ENCODE data around the gene CENPC.
A peak's percentile ranks its signal among the peaks of the same experiment; 100 is the strongest.
"Not testable (repeated sequence)": the region's sequence is repeated elsewhere in the genome, so short reads cannot be mapped to it uniquely, and the experiment has no call there.

CENPC gene

DNA sequence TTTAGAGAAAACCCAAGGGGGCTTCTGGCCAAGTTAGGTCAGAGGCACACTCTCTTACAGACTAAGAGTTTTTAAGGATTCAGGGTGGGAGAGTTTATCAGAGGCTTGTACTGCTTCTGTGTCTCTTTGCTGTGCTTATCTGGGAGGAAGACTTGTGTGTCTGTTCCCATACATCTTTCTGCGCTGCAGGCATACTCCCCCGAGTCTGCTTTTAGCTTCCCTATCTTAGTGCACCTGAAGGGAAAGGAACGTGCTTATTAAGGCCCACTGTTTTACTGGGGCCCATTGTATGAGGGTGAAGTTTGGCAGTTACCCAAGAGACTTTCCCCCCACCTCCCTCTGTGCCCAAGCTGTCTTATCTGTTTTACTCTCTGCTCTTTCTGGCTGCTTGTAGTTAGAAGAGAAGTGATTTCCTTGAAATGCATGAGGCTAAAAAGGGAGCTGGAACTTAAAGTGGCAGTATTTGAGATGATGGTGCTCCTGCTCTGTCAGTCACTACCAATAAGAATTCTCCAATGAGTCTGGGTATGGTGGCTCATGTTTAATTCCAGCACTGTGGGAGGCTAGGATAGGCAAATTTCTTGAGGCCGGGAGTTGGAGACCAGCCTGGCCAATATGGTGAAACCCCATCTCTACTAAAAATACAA is 7.0 kb upstream of the CENPC start:
- H3K36me3 ChIP-seq (ENCODE audit: control insufficient read depth in 2 of 2, insufficient read depth in 2 of 2, low read length in 2 of 2); H3K4me3 ChIP-seq (ENCODE audit: low read length in 2 of 2); H3K9me3 ChIP-seq (ENCODE audit: control insufficient read depth in 2 of 2, low read length in 2 of 2); H3K27me3 ChIP-seq (ENCODE audit: control insufficient read depth in 2 of 2, insufficient read depth in 2 of 2, low read length in 2 of 2); H3K4me1 ChIP-seq (ENCODE audit: control insufficient read depth in 2 of 2, insufficient read depth in 2 of 2, low read length in 2 of 2); H3K27ac ChIP-seq (ENCODE audit: low read depth in 2 of 2, low read length in 2 of 2); H3K9ac ChIP-seq (ENCODE audit: low read depth in 1 of 2, low read length in 2 of 2): not testable (repeated sequence)

- no peak overlapping the region for H3K9ac ChIP-seq (ENCODE audit: low read depth in 1 of 2, low read length in 2 of 2)
- H3K9me3 ChIP-seq (ENCODE audit: control insufficient read depth in 2 of 2, low read length in 2 of 2) = no peaks in the 10 kb centered on the region
- no peaks in the 10 kb centered on the region for H3K27me3 ChIP-seq (ENCODE audit: control insufficient read depth in 2 of 2, insufficient read depth in 2 of 2, low read length in 2 of 2)
- H3K4me1 ChIP-seq (ENCODE audit: control insufficient read depth in 2 of 2, insufficient read depth in 2 of 2, low read length in 2 of 2) = no peaks in the 10 kb centered on the region
- no peak overlapping the region for H3K4me3 ChIP-seq (ENCODE audit: low read length in 2 of 2)
- no peak overlapping the region for H3K27ac ChIP-seq (ENCODE audit: low read depth in 2 of 2, low read length in 2 of 2)
- H3K36me3 ChIP-seq (ENCODE audit: control insufficient read depth in 2 of 2, insufficient read depth in 2 of 2, low read length in 2 of 2) = no peaks in the 10 kb centered on the region
These were observed 5.6 kb upstream of the CENPC start for GRCh38 chr4:67550857-67551256.

- Histone ChIP-seq H3K4me3 (ENCODE audit: low read length in 2 of 2) (no peak overlapping the region), H3K4me1 (ENCODE audit: control insufficient read depth in 2 of 2, insufficient read depth in 2 of 2, low read length in 2 of 2) (no peaks in the 10 kb centered on the region), H3K27ac (ENCODE audit: low read depth in 2 of 2, low read length in 2 of 2) (no peak overlapping the region)
These were observed 5.1 kb upstream of the CENPC start for GRCh38 chr4:67550451-67550850.

DNA sequence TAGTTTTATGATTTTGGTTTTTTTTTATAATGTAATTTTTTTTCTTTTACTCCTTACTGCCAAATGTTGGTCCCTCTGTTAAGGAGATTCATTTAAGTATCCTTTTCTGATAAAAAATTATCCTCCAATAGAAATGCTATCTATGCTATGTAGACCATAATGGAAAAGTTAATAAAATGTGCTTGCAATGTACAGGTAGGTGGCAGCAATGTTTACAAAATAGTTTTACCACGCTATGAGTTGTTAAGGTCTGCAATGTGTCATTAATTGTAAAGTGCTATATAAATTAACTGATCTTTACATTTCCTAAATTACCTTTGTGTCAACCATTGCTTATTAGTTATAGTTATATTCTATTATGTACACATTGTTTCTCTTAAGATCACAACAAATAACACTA is 3.8 kb upstream of the CENPC start:
- Histone ChIP-seq H3K4me3 (ENCODE audit: low read length in 2 of 2) (no peak overlapping the region), H3K27me3 (ENCODE audit: control insufficient read depth in 2 of 2, insufficient read depth in 2 of 2, low read length in 2 of 2) (no peaks in the 10 kb centered on the region), H3K27ac (ENCODE audit: low read depth in 2 of 2, low read length in 2 of 2) (no peak overlapping the region), H3K9ac (ENCODE audit: low read depth in 1 of 2, low read length in 2 of 2) (no peak overlapping the region), H3K9me3 (ENCODE audit: control insufficient read depth in 2 of 2, low read length in 2 of 2) (no peaks in the 10 kb centered on the region), H3K36me3 (ENCODE audit: control insufficient read depth in 2 of 2, insufficient read depth in 2 of 2, low read length in 2 of 2) (no peaks in the 10 kb centered on the region), H3K4me1 (ENCODE audit: control insufficient read depth in 2 of 2, insufficient read depth in 2 of 2, low read length in 2 of 2) (no peaks in the 10 kb centered on the region)

More at GRCh38 chr4:67550451-67550850, 5.1 kb upstream of the CENPC start:
- Histone ChIP-seq H3K9me3 (ENCODE audit: control insufficient read depth in 2 of 2, low read length in 2 of 2) (no peaks in the 10 kb centered on the region), H3K9ac (ENCODE audit: low read depth in 1 of 2, low read length in 2 of 2) (no peak overlapping the region), H3K36me3 (ENCODE audit: control insufficient read depth in 2 of 2, insufficient read depth in 2 of 2, low read length in 2 of 2) (no peaks in the 10 kb centered on the region), H3K27me3 (ENCODE audit: control insufficient read depth in 2 of 2, insufficient read depth in 2 of 2, low read length in 2 of 2) (no peaks in the 10 kb centered on the region)

GRCh38 chr4:67546971-67547370 is 1.7 kb upstream of the CENPC start:
- no peak overlapping the region for H3K9ac ChIP-seq (ENCODE audit: low read depth in 1 of 2, low read length in 2 of 2)
- H3K27ac ChIP-seq (ENCODE audit: low read depth in 2 of 2, low read length in 2 of 2) = no peak overlapping the region
- peaks cover 3 to 6% of the 10 kb centered on the region in 2 donors for H3K36me3 ChIP-seq (ENCODE audit: control insufficient read depth in 2 of 2, insufficient read depth in 2 of 2, low read length in 2 of 2)
- peaks cover 4 to 6% of the 10 kb centered on the region in 2 donors for H3K4me1 ChIP-seq (ENCODE audit: control insufficient read depth in 2 of 2, insufficient read depth in 2 of 2, low read length in 2 of 2)
- no peaks in the 10 kb centered on the region for H3K27me3 ChIP-seq (ENCODE audit: control insufficient read depth in 2 of 2, insufficient read depth in 2 of 2, low read length in 2 of 2)
- H3K4me3 ChIP-seq (ENCODE audit: low read length in 2 of 2) = no peak overlapping the region
- no peaks in the 10 kb centered on the region for H3K9me3 ChIP-seq (ENCODE audit: control insufficient read depth in 2 of 2, low read length in 2 of 2)

GRCh38 chr4:67546004-67546356 is 677 bp upstream of the CENPC start:
- Histone ChIP-seq H3K4me3 (ENCODE audit: low read length in 2 of 2) (peak overlapping the region; percentile 95), H3K27ac (ENCODE audit: low read depth in 2 of 2, low read length in 2 of 2) (no peak overlapping the region), H3K4me1 (ENCODE audit: control insufficient read depth in 2 of 2, insufficient read depth in 2 of 2, low read length in 2 of 2) (peaks cover 4 to 6% of the 10 kb centered on the region in 2 donors), H3K36me3 (ENCODE audit: control insufficient read depth in 2 of 2, insufficient read depth in 2 of 2, low read length in 2 of 2) (peaks cover 3 to 12% of the 10 kb centered on the region in 2 donors), H3K9ac (ENCODE audit: low read depth in 1 of 2, low read length in 2 of 2) (peak overlapping the region in 1 of 2 donors; percentile 7), H3K27me3 (ENCODE audit: control insufficient read depth in 2 of 2, insufficient read depth in 2 of 2, low read length in 2 of 2) (no peaks in the 10 kb centered on the region), H3K9me3 (ENCODE audit: control insufficient read depth in 2 of 2, low read length in 2 of 2) (no peaks in the 10 kb centered on the region)

DNA sequence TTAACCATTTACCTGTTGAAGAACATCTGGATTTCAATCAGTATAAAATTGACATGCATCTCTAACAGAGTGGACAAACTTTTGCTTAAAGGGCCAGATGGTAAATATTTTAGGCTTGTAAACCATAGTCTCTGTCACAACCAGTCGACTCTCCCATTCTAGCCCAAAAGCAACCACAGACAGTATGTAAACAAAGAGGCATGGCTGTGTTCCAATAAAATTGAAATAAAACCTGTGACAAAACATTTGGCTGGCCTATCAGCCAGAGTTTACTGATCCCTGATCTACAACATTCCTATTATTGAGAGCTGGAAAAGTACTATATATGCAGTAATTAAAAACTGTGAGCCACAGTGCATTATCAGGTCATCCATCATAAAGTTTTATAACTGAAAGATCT is 3.2 kb downstream of the CENPC start:
- Histone ChIP-seq H3K27me3 (ENCODE audit: control insufficient read depth in 2 of 2, insufficient read depth in 2 of 2, low read length in 2 of 2) (no peaks in the 10 kb centered on the region), H3K4me3 (ENCODE audit: low read length in 2 of 2) (no peak overlapping the region), H3K9me3 (ENCODE audit: control insufficient read depth in 2 of 2, low read length in 2 of 2) (no peaks in the 10 kb centered on the region), H3K4me1 (ENCODE audit: control insufficient read depth in 2 of 2, insufficient read depth in 2 of 2, low read length in 2 of 2) (peaks cover 4 to 6% of the 10 kb centered on the region in 2 donors), H3K9ac (ENCODE audit: low read depth in 1 of 2, low read length in 2 of 2) (no peak overlapping the region), H3K27ac (ENCODE audit: low read depth in 2 of 2, low read length in 2 of 2) (no peak overlapping the region), H3K36me3 (ENCODE audit: control insufficient read depth in 2 of 2, insufficient read depth in 2 of 2, low read length in 2 of 2) (peaks cover 33 to 34% of the 10 kb centered on the region in 2 donors)

GRCh38 chr4:67539830-67540229 is 5.5 kb downstream of the CENPC start:
- no peak overlapping the region for H3K27ac ChIP-seq (ENCODE audit: low read depth in 2 of 2, low read length in 2 of 2)
- peaks cover 4 to 6% of the 10 kb centered on the region in 2 donors for H3K4me1 ChIP-seq (ENCODE audit: control insufficient read depth in 2 of 2, insufficient read depth in 2 of 2, low read length in 2 of 2)
- H3K27me3 ChIP-seq (ENCODE audit: control insufficient read depth in 2 of 2, insufficient read depth in 2 of 2, low read length in 2 of 2) = no peaks in the 10 kb centered on the region
- H3K9ac ChIP-seq (ENCODE audit: low read depth in 1 of 2, low read length in 2 of 2) = no peak overlapping the region
- peaks cover 39 to 47% of the 10 kb centered on the region in 2 donors for H3K36me3 ChIP-seq (ENCODE audit: control insufficient read depth in 2 of 2, insufficient read depth in 2 of 2, low read length in 2 of 2)
- no peaks in the 10 kb centered on the region for H3K9me3 ChIP-seq (ENCODE audit: control insufficient read depth in 2 of 2, low read length in 2 of 2)
- no peak overlapping the region for H3K4me3 ChIP-seq (ENCODE audit: low read length in 2 of 2)

GRCh38 chr4:67535280-67535840 is 9.9 kb downstream of the CENPC start:
- H3K4me3 ChIP-seq (ENCODE audit: low read length in 2 of 2) = no peak overlapping the region
- H3K27me3 ChIP-seq (ENCODE audit: control insufficient read depth in 2 of 2, insufficient read depth in 2 of 2, low read length in 2 of 2) = no peaks in the 10 kb centered on the region
- no peak overlapping the region for H3K9ac ChIP-seq (ENCODE audit: low read depth in 1 of 2, low read length in 2 of 2)
- no peaks in the 10 kb centered on the region for H3K9me3 ChIP-seq (ENCODE audit: control insufficient read depth in 2 of 2, low read length in 2 of 2)
- no peaks in the 10 kb centered on the region for H3K4me1 ChIP-seq (ENCODE audit: control insufficient read depth in 2 of 2, insufficient read depth in 2 of 2, low read length in 2 of 2)
- no peak overlapping the region for H3K27ac ChIP-seq (ENCODE audit: low read depth in 2 of 2, low read length in 2 of 2)
- H3K36me3 ChIP-seq (ENCODE audit: control insufficient read depth in 2 of 2, insufficient read depth in 2 of 2, low read length in 2 of 2) = peaks cover 53 to 63% of the 10 kb centered on the region in 2 donors

DNA sequence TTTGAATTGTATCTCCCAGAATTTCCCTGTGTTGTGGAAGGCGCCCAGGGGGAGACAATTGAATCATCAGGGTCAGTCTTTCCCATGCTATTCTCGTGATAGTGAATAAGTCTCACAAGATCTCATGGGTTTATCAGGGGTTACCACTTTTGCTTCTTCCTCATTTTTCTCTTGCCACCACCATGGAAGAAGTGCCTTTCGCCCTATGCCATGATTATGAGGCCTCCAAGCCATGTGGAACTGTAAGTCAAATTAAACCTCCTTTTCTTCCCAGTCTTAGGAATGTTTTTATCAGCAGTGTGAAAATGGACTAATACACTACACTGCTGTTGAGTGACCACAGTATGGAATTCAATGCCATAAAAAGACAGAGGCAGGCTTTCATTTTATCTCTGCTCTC is 12.2 kb downstream of the CENPC start:
- peaks cover 54 to 55% of the 10 kb centered on the region in 2 donors for H3K36me3 ChIP-seq (ENCODE audit: control insufficient read depth in 2 of 2, insufficient read depth in 2 of 2, low read length in 2 of 2)

More for the DNA sequence above, 12.2 kb downstream of the CENPC start:
- Histone ChIP-seq H3K27ac (ENCODE audit: low read depth in 2 of 2, low read length in 2 of 2) (no peak overlapping the region), H3K9ac (ENCODE audit: low read depth in 1 of 2, low read length in 2 of 2) (no peak overlapping the region), H3K9me3 (ENCODE audit: control insufficient read depth in 2 of 2, low read length in 2 of 2) (no peaks in the 10 kb centered on the region), H3K4me3 (ENCODE audit: low read length in 2 of 2) (no peak overlapping the region), H3K27me3 (ENCODE audit: control insufficient read depth in 2 of 2, insufficient read depth in 2 of 2, low read length in 2 of 2) (no peaks in the 10 kb centered on the region), H3K4me1 (ENCODE audit: control insufficient read depth in 2 of 2, insufficient read depth in 2 of 2, low read length in 2 of 2) (no peaks in the 10 kb centered on the region)

Measured in mucosa of rectum (tissue), 2 donors.